HG03103 (cell line): ENCODE results near the gene CENPX.

Source experiments
- ATAC-seq: cut with Tn5 transposase; IDR thresholded peaks from one replicate; pipeline ENCODE4 v1.9.1; 2021; ENCODE audit warnings: low read depth; ENCODE audit not compliant: unreplicated experiment

Gene CENPX

DNA sequence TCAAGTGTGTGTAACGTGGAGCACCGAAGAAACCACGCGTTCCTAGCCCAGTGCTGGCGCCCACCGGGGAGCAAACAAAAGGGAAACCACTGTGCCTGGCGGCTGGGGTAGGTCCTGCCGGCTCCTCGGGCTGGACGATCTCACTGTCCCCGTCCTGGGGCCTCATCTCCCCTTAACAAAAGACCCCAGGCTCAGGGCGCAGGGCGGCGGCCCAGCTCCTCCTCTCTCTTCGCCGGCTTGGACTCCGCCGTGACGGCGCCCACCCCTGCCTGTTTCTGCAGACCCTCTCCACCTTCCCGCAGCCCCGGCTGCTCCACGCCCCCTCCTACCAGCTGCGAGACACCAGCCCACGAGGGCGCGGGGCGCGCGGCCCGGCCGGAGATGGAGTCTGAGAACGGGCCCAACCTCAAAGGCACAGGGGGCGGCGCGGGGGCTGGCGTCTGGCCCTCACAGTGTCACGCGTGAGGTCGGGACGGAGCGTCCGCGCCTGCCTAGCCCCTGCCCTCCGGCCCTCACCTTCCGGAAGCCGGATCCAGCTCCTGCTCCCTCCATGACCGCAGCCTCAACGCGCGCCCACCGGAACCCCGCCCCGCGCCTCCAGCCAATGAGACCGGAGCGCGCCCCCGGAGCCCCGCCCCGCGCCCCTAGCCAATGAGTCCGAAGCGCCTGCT, at the start of gene CENPX:
Gene CENPX, minus strand, starts transcription at position 569 of the 671 bp plus-strand sequence. Its CDS starts 17 bp downstream, at position 552.
- no peak for ATAC-seq

DNA sequence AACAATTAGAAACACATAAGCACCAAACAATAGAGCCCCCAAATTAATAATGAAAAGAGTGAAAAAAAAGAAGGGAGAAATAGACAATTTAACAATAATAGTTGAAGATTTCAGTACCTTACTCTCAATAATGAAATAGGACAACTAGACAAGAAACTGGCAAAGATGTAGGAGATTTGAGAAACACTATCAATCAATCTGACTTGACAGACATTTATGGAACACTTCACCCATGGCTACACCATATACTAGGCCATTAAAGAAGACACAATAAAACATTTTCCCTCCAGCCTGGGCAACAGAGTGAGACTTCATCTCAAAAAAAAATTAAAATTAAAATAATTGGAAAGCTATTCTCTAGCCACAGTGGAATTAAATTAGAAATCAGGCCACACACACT, 47.9 kb upstream of the CENPX start:
- no peak for ATAC-seq

DNA sequence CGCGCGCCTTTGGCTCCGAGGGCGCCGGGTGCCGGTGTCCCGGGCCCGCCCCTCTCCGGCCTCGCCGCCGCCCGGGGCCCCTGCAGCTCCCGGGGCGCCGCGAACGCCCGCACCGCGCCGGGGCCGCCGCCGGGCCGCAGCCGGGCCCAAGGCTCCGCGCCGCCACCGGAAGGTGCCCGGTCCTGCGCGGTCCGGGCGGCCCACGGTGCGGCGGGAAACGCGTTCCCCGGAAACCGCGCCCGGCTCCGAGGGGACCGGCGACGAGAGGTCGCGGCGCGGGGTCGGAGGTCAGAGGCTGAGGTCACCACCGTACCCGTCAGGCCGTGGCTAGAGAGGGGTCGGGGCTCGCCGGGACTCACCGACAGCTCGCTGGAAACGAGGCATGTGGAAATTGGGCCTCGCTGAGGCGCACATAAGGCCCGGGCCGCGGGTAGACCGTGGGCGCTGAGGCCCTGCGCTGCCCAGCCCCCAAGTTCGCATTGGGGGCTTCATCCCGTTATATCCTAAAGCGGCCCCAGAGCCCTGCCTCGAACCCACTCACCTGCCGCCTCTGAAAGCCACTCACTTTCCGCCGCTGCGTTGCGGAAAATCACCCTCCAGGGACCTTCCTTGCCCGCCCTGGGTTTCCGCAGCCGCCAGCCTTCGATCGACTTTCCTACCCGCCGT, 43.1 kb upstream of the CENPX start, which contains the start of gene DUS1L:
Gene DUS1L, minus strand, starts transcription at position 167 of the 666 bp plus-strand sequence. CDS start 745 bp downstream, outside the sequence.
- ATAC-seq = no peak

DNA sequence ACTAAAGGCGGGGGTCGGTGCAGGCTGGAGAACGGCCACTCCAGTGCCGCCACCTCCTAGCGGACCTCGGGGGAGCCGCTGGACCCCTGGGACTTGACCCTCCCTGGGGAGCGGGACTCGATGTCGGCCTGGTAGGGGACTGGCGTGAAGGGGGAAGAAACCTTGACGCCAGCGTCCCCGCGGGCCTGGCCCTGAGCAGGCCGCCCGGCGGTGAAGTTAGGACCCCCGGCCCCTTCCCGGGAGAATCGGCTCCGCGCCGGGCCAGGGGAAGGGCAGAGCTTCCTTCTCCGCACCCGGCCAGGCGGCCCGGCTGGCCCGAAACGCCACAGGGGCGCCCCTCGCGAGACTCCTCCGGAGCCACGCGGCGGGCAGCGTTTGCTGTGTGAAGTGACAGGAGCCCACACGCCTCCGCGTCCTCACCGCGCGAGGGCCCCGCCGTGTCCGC, 42.5 kb upstream of the CENPX start:
- ATAC-seq = no peak

DNA sequence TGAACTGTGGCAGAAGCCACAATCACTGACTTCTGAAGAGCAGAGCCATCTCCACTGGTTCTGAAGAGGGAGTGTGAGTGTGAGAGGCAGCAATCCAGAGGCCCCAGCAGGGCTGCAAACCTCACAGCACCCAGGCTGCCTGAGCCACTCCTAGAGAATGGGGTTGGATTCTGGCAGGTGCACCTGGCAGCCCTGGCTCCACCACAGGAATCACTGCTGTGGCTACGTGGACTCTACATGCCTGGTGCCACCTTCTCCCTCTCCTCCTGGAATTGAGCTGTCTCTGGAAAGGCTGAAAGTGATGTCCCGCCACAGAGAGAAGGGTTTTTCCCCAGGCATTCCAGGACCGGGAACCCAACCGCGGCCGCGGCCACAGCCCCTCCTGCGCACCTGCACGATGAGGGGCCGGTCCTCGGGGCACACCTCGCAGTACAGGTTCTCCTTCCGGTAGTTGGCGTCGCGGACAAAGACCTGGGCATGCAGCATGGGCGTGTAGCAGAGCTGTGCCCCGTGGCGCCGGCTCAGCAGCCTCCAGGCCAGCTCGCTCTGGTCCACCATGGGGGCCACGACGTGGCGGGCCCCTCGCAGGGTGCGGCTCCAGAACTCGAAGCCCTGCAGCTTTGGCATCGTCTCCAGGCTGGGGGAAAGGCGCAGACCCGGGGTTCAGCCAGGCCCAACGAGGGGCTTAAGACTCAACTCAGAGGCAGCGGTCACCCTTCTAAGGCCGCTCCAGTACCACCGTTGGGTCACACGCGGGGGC, 41.9 kb upstream of the CENPX start:
- ATAC-seq = no peak

DNA sequence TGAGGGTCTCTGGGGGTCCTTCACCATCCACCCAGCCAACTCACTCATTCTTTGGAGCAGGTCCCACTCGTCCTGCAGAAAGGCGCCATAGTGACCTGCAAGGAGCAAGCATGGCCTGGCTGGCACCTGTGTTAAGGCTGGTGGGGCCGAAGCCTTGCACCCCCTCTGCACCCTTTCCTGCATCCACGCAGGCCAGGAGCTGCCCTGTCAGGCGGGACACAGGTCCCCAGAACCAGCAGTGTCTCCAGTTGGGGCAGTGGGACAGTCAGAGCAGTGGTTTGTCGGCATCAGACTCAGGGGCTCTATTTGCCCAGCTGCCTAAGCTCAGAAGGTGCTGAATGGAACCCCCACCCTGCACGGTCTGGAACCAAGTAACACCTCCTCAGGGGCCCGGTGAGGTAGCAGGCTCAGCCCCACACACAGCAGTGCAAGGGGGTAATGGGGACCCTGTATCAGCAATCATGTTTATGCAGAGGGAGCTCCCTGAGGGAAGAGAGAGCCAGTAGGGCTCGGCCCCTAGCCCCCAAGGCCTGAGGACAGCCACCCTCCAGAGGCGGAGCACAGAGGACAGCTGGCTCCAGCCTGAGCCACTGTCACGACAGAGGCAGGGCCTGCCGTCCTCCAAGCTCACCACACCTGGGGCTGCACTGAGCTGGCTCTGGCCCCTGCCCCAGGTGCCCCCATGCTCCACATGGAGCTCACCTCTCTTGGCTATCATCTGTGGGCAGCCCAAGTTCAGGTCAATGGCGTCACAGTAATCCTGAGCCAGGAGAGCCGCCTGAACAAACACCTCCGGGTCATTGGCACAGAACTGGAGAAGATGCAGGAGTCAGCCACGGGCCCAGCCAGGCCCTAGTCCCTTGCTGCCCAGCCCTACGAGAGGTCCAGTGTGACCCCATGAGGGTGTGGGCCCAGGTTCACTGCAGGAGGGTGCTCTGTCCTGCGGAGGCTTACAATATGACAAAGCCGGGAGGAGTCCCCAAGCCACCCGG, 41.0 kb upstream of the CENPX start:
- no peak for ATAC-seq

DNA sequence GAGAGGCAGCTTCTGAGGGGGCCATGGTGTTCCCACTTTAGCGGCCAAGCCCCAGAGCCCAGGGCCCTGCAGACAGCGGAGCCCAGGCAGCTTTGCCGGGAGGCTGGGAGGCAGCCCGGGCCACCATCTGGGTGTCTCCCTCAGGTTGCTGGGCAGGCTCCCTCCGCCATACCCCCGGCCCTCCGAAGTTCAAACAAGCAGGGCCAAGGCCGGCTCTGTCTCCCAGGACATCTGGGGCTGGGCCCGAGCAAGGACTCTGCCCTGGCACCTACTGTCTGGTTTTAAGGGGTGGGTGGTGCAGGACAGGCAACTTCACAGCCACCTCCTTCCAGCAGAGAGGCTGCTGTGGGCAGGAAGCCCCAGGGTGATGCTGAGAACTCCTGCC, 40.3 kb upstream of the CENPX start:
- ATAC-seq = no peak

DNA sequence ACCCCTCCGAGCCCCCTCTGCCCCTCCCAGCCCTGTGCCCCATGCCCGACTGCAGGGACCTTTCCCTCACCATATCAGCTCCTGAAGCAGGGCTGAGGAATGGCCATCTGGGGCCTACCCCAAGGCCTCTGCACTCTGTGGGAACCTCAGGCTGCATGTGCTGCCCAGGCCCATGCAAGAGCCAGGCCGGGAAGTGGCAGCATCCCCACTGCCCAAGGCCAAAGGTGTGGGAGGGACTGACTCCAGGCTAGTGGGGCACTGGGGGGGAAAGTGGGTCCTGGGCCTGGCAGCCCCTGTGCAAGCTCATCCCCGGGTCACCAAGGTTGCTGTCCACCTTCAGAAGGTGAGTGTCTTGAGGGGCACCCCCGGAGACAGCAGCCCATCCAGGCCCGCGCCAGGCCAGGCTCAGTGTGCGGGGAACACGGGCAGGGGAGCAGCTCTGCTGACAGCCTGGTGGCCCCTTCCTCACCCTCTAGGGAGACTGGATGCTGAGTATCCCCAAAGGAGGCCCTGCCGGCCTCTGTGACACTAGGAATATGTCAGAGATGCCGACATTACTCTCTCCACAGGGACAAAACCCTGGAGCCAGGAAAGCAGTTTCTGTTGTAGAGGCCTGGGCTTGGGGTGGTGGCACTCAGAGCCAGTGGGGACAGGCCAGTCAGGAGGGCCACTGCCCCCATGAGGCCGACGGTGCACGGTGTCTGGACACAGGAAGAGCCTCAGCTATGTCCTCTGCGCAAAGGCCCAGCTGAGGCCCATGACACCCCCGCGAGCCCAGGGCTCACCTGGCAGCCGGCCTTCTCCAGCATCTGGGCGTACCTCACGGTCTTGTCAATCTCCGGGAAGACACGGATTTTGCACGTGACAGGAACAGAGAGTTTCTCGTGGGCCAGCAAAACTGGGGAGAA, 39.7 kb upstream of the CENPX start:
- no peak for ATAC-seq

DNA sequence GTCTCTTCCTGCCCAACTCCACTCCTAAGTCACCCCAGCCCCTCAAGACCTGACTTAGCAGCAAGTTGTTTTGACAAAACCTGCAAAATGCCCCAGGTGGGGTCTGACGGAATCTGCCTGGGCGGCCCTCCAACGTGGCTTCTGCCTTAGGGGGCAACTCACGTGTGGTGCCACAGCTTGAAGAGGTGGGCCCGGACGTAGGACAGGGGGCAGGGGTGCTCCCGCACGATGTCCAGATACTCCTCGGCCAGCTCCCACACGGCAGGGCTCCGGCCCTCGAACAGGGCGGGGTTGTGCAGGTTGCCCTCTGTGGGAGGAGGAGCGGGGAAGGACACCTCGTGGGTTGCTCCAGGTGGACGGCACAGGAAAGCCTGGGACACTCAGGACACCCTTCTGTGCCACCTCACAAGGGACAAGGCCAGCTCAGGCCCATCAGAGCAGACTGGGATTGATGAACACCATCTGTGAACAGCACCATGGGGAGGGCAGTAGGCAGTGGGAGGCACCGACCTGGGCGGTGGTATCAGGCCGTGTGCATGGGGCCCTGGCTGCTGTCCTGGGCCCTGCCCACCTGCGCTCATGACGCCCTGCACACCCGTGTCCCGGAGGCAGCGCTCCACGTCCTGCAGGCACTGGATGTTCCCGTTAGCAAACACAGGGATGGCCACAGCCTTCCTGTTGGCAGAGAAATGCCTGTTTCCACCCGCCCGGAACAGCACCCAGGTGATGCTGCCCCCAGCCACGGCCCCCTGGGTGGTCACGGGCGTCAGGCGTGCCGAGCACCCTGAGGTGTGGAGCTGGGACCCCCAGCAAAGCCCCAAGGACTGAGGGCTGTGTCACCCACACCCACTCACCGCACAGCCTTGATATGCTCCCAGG, 38.6 kb upstream of the CENPX start:
- no peak for ATAC-seq

DNA sequence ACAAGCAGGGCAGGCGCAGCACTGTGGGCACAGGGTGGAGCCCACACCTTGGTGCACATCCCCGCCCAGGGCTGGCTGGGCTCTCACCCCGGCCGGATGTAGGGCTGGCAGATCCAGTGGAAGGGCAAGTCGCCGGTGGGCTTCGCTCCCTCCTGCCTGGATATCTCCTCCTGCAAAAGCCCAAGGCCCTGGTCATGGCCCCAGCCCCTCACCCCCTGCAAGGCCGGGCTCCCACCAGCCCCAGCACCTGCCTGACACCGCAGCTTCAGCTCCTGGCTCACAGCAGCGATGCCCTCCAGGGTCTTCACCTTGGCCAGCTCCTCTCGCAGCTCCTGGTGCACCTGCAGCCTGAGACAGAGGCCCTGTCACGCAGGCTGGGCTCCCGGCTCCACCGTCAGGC, 37.9 kb upstream of the CENPX start:
- no peak for ATAC-seq

DNA sequence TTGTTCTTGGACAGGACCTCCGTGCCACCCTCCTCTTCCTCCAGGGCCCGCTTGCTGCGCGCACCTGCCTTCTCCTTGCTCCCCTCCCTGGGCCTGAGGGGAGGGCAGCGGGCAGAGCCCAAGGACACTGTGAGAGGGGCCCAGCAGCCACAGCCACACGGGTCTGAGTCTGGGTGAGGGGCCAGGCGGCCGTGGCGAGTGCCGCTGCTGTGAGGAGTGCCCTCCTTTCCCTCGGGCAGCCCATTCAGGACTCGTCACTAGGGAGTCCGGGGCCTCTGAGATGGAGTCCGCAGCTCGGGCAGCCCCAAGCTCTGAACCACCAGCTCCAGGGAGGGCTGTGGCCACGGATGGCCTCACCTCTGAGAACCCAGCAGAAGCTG, 37.3 kb upstream of the CENPX start:
- no peak for ATAC-seq

DNA sequence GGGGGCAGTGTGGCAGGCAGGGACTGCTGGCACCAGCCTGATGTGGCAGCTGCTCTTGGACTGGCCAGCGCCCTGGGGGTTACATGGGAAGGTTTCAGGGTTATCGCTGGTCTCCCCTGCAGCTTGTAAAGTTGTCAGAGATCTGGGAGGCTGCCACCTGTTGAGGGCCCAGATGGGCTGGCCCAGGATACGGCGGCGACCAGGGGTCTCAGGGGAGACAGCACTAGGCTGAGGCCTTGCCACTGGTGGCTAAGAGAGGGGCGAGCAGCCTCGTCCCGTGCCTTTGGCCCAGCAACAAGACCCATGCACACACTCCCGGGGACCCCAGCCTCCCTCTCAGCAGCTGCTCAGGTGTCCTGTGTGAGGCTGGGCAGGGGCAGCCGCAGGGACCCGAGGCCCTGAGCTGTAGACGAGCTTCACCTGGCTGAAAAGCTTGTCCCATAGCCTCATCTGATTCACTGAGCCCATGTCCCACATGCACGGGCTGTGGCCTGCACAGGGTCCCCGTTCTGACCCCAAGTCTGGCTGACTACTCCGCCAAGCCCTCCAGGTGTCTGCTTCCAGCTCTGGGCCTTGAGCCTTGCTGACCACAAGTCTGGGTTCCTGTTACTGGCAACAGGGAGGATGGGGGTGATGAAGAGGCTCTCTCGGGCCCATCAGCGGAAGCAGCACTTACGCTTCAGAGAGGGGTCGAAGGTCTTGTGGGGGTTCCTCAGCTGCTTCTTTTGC, 36.8 kb upstream of the CENPX start:
- ATAC-seq = no peak

DNA sequence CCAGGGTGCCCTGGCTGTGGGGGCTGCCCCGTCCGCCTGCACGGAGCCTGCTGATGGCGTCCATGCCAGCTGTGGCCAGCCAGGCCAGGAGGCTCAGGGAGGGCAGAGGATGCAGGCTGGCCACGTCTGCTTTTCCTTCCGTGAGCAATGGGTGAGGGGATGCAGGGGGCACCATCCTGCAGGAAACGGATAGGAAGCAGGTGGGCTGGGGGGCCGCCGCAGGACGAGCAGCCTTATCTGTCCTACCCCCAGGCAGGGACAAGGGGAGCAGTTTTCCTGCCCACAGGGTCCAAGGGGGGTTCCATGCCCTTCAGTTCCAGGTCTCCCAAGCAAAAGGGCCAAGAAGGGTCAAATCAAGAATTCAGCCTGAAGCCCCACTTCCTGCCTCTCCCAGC, 36.2 kb upstream of the CENPX start:
- no peak for ATAC-seq

DNA sequence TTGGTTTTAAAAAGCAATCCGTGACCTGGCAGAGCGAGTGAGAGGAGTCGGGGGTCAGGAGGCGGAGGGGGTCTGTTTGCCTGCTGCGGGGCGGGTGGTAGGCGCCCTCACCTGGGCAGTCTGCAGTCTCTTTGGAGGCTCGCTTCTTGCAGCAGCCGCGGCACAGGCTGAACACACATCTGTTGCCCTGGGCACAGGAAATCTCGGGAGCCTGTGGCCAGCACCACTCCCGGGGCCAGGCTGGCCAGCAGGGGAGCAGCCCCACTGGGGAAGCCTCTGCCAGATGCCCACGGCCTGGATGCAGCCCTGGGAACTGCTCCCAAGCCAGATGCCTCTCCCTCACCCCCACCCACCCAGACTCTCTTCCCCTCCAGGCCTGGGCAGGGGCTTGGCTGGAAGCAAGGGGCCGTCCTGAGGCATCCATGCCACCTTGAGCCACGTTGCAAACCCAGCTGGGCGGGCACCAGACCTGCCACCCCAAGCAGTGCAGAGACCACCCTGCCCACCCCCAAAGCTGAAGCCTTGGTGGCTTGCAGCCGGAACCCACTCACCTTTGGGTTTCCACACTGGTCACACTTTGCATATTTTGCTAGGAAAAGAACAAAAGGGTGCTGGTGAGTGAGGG, 35.7 kb upstream of the CENPX start:
- ATAC-seq = no peak

DNA sequence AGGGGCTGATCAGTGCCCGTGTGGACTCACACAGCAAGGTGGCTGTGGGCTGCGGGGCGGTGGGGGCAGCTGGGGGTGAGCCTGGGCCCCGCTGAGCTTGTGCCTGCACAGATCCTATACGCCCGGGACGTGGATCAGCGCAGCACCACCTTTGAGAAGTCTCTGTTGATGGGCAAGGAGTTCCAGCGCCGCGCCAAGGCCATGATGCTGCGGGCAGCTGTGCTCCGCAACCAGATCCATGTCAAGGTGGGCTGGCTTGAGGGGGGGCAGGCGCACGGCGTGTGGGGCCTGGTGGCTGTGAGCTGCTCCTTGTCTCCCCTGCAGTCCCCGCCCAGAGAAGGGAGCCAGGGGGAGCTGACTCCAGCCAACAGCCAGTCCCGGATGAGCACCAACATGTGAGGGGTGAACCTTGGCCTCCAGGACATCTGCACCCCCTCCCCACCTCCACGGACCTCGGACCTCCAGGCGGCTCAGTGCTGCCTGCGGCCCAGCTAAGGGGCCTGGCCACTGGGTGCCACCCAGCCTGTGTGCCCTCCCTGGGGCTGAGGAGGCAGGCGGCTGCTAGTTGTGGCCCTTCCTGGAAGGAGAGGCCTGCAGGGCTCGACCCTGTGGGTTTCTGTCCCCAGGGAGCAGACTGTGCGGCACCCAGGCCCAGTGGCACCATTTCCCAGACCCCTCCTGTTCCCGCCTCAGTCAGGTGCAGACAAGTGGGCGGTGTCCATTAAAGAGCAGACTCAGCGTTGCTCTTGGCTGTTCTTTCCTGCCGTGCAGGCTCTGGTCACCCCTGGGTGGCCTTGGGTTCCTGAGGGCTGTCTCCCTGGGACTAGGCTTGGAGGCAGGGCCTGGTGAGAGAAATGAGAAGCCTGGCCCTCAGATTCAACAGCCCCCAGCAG, 34.3 kb upstream of the CENPX start:
- no peak for ATAC-seq

DNA sequence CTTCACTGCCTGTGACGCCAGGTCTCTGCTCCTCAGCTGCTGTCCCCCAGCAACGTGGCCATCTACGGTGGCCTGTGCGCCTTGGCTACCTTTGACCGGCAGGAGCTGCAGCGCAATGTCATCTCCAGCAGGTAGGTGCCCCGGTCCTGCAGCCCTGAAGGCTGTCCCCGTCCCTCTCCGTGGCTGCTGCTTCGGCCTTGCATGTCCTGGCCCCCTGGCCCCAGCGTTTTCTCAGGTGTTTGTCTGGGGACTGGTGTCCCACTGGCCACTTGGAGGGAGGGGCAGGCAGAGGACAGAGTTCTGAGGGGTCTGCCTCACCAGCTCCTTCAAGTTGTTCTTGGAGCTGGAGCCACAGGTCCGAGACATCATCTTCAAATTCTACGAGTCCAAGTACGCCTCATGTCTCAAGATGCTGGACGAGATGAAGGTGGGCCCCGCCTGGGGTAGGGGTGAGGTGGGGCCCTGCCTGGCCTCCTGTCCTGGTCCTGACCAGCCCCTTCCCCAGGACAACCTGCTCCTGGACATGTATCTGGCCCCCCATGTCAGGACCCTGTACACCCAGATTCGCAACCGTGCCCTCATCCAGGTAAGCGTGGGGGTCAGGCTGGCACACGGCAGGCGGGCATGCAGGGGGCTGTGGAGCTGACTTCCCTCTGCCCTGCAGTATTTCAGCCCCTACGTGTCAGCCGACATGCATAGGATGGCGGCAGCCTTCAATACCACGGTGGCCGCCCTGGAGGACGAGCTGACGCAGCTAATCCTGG, 33.5 kb upstream of the CENPX start:
- no peak for ATAC-seq
